ENCODE data around the gene LACTBL1. TPM values are rescaled to one million over a fixed set of nuclear protein-coding genes. Genes with fewer than 3 reads are reported as not detected.
"Not testable (repeated sequence)": the region's sequence is repeated elsewhere in the genome, so short reads cannot be mapped to it uniquely, and the experiment has no call there.

Gene LACTBL1
- total and polyA plus RNA-seq, 2 of the 8 experiments (the other 6 are each of a cell fraction or from before 2014, with no cell fraction given) = not detected

GRCh38 chr1:22980471-22980790, 7.8 kb upstream of the LACTBL1 start:
- H3K27me3 ChIP-seq (replicated peaks in 1 of 4; ENCODE audit: control insufficient read depth in 3 of 4, extremely low read depth in 1 of 4, insufficient read depth in 3 of 4, low read length in 3 of 4); H3K4me3 ChIP-seq (ENCODE audit: extremely low read depth in 1 of 4, insufficient read depth in 2 of 4, low read depth in 3 of 4, low read length in 4 of 4); H3K18ac ChIP-seq (ENCODE audit: extremely low read depth, low read length); H4K91ac ChIP-seq (replicated peaks; ENCODE audit: insufficient read length, low read length); H3K23me2 ChIP-seq (ENCODE audit: low read depth, low read length); H3K56ac ChIP-seq (replicated peaks; ENCODE audit: insufficient read length, low read depth, low read length); FAIRE-seq; DNase-seq (ENCODE audit: low read depth in 1 of 2, low spot score in 2 of 2); H2AK5ac ChIP-seq (ENCODE audit: low read depth, low read length); H3K23ac ChIP-seq (ENCODE audit: insufficient read length); H4K5ac ChIP-seq (ENCODE audit: insufficient read length, low read depth, low read length); H3K9ac ChIP-seq (replicated peaks in 1 of 4; ENCODE audit: extremely low read depth in 1 of 4, low read depth in 3 of 4, low read length in 3 of 4); H3K36me3 ChIP-seq (ENCODE audit: control insufficient read depth in 2 of 4, insufficient read depth in 4 of 4, low read length in 3 of 4); H3K9me3 ChIP-seq (ENCODE audit: insufficient read depth in 2 of 2, low read depth in 1 of 2, low read length in 1 of 2); H3K27ac ChIP-seq (ENCODE audit: low read depth, low read length); H3K14ac ChIP-seq (ENCODE audit: insufficient read length); H3K4me1 ChIP-seq (replicated peaks in 1 of 4; ENCODE audit: control insufficient read depth in 3 of 4, insufficient read depth in 4 of 4, low read length in 3 of 4); H3K79me2 ChIP-seq (ENCODE audit: control insufficient read depth in 1 of 2, insufficient read depth in 2 of 2, low read length in 2 of 2); H2AFZ ChIP-seq (ENCODE audit: low read length); H2BK20ac ChIP-seq (ENCODE audit: low read length); H3K4ac ChIP-seq (replicated peaks; ENCODE audit: insufficient read length, low read depth, low read length); H2BK5ac ChIP-seq (ENCODE audit: low read depth, low read length); H4K20me1 ChIP-seq (replicated peaks in 1 of 2; ENCODE audit: control insufficient read depth in 1 of 2, insufficient read depth in 2 of 2, low read length in 2 of 2); H3K4me2 ChIP-seq (ENCODE audit: insufficient read depth in 1 of 2, low read depth in 2 of 2, low read length in 2 of 2); H2BK15ac ChIP-seq (ENCODE audit: low read length); H2BK12ac ChIP-seq (ENCODE audit: low read depth, low read length); H3K79me1 ChIP-seq (ENCODE audit: low read depth, low read length); H4K8ac ChIP-seq (ENCODE audit: extremely low read depth, insufficient read depth, low read length); H2BK120ac ChIP-seq (replicated peaks; ENCODE audit: low read depth, low read length): not testable (repeated sequence)
- ChIA-PET CTCF (ENCODE audit: partially characterized antibody) (interaction anchor here (1.2 to 1.6 kb wide), 2 partner anchors 60 to 517 kb away, joined by 4 read pairs; no protein-coding TSS in a partner anchor), POLR2A (ENCODE audit: partially characterized antibody) (interaction anchor here (0.6 kb wide), 1 partner anchor 34 kb away, joined by 3 read pairs; no protein-coding TSS in a partner anchor)
- WGBS, 2 experiments (ENCODE audit: extremely low coverage in 1 of 2, insufficient coverage in 1 of 2, insufficient read length in 1 of 2, insufficient replicate concordance in 2 of 2, low coverage in 1 of 2, low lambda C conversion rate in 2 of 2, missing lambda C conversion rate in 1 of 2) = 87% methylated on average over 3 of the region's 3 CpGs; no CpG with 5 or more reads in 1 of the 2 experiments

Measured in H1 (cell line).